ENCODE measurements around the gene ZNF329.
"Not testable (repeated sequence)": the region's sequence is repeated elsewhere in the genome, so short reads cannot be mapped to it uniquely, and the experiment has no call there.

The ZNF329 gene

DNA sequence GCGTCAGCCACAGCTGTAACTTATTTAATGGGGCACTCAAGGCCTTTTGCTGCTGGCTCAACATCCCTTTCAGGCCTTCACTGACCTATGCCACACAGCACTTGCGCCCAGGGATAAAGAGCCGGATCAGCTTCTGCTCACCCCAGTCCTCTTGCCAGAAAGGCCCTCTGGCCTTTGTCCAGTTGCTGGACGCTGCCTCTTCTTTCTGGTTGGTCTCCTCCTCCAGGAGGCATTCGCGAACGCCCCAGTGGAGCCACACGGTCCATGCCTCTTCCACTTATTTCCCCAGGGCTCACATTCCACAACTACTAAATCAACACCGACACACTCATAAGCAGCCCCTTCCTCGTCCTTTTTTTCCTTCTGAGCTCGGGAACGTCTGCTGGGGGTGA, 3.7 kb upstream of the ZNF329 start:
- Mint-ChIP-seq H3K27me3 (no peaks in the 10 kb centered on the region), H3K27ac (peak overlapping the region in 1 of 2 donors; percentile 77), H3K9me3 (peaks cover 0 to 2% of the 10 kb centered on the region in 2 donors), H3K4me3 (peak overlapping the region; percentile 78 to 83), H3K36me3 (ENCODE audit: insufficient read depth) (peaks cover 17% of the 10 kb centered on the region), H3K4me1 (ENCODE audit: low read depth in 2 of 2) (peaks cover 11 to 14% of the 10 kb centered on the region in 2 donors)
- ATAC-seq (replicated peaks) (no peak), DNase-seq (no peak)

DNA sequence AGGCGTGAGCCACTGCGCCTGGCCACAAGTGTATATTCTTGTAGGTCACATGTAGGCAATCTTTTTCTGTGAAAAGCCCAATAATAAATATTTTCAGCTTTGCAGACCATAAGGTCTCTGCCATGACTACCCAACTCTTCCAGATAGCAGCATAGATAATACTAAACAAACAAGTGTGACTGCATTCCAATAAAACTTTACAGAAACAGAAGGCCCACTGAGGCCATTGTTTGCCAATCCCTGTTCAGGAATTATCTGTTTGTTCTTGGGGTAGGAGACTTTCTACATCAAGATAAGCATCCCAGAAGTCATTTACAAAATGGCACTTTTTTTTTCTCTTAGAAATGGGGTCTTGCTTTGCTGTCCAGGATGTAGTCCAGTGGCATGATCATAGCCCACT, 2.8 kb upstream of the ZNF329 start:
- Mint-ChIP-seq H3K4me1 (ENCODE audit: low read depth in 2 of 2) (peaks cover 12 to 16% of the 10 kb centered on the region in 2 donors), H3K9me3 (peaks cover 0 to 2% of the 10 kb centered on the region in 2 donors), H3K27ac (no peak overlapping the region), H3K36me3 (ENCODE audit: insufficient read depth) (peaks cover 17% of the 10 kb centered on the region), H3K4me3 (peak overlapping the region; percentile 78 to 83), H3K27me3 (no peaks in the 10 kb centered on the region)
- no peak for DNase-seq
- no peak for ATAC-seq (replicated peaks)

DNA sequence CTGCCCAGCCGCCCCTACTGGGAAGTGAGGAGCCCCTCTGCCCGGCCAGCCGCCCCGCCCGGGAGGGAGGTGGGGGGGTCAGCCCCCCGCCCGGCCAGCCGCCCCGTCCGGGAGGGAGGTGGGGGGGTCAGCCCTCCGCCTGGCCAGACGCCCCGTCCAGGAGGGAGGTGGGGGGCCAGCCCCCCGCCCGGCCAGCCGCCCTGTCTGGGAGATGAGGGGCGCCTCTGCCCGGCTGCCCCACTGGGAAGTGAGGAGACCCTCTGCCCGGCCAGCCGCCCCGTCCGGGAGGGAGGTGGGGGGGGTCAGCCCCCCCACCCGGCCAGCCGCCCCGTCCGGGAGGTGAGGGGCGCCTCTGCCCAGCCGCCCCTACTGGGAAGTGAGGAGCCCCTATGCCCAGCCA, 3.1 kb downstream of the ZNF329 start:
- Mint-ChIP-seq H3K36me3 (ENCODE audit: insufficient read depth) (peaks cover 16% of the 10 kb centered on the region), H3K4me1 (ENCODE audit: low read depth in 2 of 2) (peaks cover 9 to 12% of the 10 kb centered on the region in 2 donors)
- H3K4me3 Mint-ChIP-seq; H3K27ac Mint-ChIP-seq; H3K9me3 Mint-ChIP-seq; DNase-seq; ATAC-seq (replicated peaks); H3K27me3 Mint-ChIP-seq: not testable (repeated sequence)

DNA sequence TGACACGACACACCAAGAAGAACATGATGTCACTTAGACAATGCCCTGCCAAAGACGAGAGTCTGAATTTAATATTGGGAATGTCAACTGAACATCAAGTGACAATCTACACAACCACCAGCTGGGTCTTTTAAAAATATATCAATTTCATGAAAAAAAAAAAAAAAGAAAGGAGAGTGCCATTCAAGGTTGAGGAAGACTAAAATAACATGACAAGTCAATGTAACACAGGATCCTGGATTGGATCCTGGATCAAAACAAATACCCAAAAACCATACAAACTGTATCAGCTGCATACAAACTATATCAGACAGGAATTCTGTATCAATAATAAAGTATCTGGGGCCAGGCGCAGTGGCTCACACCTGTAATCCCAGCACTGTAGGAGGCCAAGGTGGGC, 4.7 kb downstream of the ZNF329 start:
- Mint-ChIP-seq H3K9me3 (peaks cover 0 to 7% of the 10 kb centered on the region in 2 donors), H3K27ac (no peak overlapping the region), H3K4me1 (ENCODE audit: low read depth in 2 of 2) (peaks cover 9 to 12% of the 10 kb centered on the region in 2 donors), H3K27me3 (no peaks in the 10 kb centered on the region), H3K36me3 (ENCODE audit: insufficient read depth) (peaks cover 23% of the 10 kb centered on the region), H3K4me3 (peak overlapping the region in 1 of 2 donors; percentile 15)
- DNase-seq (no peak), ATAC-seq (replicated peaks) (no peak)

DNA sequence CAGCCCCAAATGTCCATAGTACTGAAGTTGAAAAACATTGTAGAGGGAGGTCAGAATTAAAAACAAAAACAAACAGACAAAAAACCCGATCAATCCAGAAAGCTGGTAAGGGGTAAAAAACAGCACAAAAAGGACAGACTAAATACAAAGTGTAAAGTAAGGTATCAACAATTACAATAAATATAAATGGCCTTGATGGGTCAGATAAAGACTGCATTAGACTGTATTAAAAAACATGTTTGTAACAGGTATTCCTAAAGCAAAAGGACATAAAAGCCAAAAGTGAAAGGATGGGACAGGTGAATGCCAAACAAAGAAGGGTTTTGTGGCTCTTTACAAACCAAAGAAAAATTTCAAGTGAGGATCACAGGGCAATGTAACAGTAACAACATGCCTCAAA, 16.3 kb downstream of the ZNF329 start:
- Mint-ChIP-seq H3K9me3 (peaks cover 12 to 16% of the 10 kb centered on the region in 2 donors), H3K36me3 (ENCODE audit: insufficient read depth) (peaks cover 68% of the 10 kb centered on the region), H3K27ac (no peak overlapping the region), H3K27me3 (no peaks in the 10 kb centered on the region), H3K4me1 (ENCODE audit: low read depth in 2 of 2) (no peaks in the 10 kb centered on the region), H3K4me3 (no peak overlapping the region)
- DNase-seq (no peak), ATAC-seq (replicated peaks) (no peak)

DNA sequence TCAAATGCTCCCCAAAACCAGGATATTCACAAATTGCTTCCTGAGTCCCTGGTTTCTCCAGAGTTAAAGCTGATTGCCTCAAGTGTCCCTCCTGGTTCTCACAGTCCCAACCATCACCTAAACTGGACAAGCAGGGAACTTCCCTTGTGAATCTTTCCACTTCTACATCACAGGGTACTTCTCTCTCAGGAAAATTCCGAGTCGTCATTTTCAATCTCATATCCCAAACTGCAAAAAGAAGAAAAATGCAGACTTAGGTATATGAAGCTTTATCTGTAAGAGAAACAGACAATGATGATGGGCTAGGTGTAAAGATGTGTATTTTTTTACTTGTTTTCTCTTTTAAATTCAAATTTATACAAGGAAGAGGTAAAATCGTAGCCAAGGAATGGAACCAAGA, 21.3 kb downstream of the ZNF329 start:
- Mint-ChIP-seq H3K4me1 (ENCODE audit: low read depth in 2 of 2) (no peaks in the 10 kb centered on the region), H3K36me3 (ENCODE audit: insufficient read depth) (peaks cover 45% of the 10 kb centered on the region), H3K4me3 (no peak overlapping the region), H3K27me3 (no peaks in the 10 kb centered on the region), H3K9me3 (peaks cover 17 to 22% of the 10 kb centered on the region in 2 donors), H3K27ac (no peak overlapping the region)
- DNase-seq: no peak
- no peak for ATAC-seq (replicated peaks)

DNA sequence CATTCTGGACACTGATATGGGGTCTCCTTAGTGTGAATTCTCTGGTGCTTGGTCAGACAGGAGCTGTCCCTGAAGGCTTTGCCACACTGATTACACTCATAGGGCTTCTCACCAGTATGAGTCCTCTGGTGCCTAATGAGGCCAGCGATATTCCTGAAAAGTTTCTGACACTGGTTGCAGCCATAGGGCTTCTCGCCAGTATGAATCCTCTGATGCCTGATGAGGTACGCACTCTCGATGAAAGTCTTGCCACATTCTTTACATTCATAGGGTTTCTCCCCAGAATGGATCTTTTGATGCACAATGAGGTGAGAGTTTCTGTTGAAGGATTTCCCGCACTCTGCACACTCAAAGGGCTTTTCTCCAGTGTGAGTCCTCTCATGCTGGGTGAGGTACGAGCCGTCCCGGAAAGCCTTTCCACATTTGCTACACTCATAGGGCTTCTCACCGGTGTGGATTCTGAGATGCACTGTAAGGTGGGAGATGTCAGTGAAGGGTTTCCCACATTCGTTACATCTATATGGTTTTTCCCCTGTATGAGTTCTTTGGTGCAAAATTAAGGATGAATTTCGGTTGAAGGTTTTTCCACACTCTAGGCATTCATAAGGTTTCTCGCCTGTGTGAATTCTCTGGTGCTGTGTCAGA, 22.4 kb downstream of the ZNF329 start:
- Mint-ChIP-seq H3K27me3 (no peaks in the 10 kb centered on the region), H3K9me3 (peaks cover 14 to 22% of the 10 kb centered on the region in 2 donors), H3K4me3 (no peak overlapping the region), H3K27ac (no peak overlapping the region), H3K36me3 (ENCODE audit: insufficient read depth) (peaks cover 39% of the 10 kb centered on the region), H3K4me1 (ENCODE audit: low read depth in 2 of 2) (no peaks in the 10 kb centered on the region)
- ATAC-seq (replicated peaks) (no peak), DNase-seq (no peak)

DNA sequence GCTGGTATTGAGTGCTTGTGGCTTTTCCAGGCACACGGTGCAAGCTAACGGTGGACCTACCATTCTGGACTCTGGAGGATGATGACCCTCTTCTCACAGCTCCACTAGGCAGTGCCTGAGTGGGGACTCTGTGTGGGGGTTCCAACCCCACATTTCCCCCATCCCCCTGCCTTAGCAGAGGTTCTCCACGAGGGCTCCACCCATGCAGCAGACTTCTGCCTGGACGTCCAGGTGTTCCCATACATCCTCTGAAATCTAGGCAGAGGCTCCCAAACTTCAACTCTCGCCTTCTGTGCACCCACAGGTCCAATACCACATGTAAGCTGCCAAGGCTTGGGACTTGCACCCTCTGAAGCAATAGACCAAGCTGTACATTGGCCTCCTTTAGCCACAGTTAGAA, 27.2 kb downstream of the ZNF329 start:
- DNase-seq (no peak), ATAC-seq (replicated peaks) (no peak)
- Mint-ChIP-seq H3K36me3 (ENCODE audit: insufficient read depth) (no peaks in the 10 kb centered on the region), H3K4me1 (ENCODE audit: low read depth in 2 of 2) (no peaks in the 10 kb centered on the region), H3K4me3 (no peak overlapping the region), H3K27me3 (no peaks in the 10 kb centered on the region), H3K9me3 (peaks cover 18 to 32% of the 10 kb centered on the region in 2 donors), H3K27ac (no peak overlapping the region)

DNA sequence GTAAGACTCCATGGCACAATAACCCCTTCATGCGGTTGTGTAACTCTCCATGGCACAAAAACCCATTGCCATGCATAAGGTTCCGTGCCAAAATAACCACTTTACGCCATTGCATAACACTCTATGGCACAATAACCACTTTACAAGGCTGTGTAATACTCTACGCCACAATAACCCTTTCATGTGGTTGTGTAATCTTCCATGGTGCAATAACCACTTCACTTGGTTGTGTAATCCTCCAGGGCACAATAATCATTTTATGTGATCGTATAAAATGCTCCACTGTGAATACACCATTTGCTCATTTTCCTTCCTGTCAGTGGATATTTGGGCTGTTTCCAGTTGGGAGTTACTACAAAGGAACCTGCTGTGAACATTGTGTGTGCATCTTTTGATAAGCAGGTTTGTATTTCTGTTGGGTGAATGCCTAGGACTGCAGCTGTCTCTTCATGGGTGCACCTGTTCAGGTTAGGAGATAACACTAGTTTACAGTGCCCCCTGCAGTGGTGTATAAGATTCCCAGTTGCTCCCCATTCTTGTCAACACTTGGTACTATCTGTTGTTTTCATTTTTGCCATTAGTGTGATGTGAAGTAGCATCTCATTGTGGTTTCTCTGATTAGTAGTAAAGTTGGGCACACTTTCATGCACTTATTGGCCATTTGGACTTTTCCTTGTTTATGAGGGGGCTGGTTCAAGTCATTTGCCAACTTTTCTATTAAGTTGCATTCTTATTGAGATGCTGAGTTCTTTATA, 31.4 kb downstream of the ZNF329 start:
- ATAC-seq (replicated peaks) (no peak), DNase-seq (no peak)
- H3K9me3 Mint-ChIP-seq: peaks cover 15 to 36% of the 10 kb centered on the region in 2 donors
- H3K4me3 Mint-ChIP-seq: no peak overlapping the region
- H3K36me3 Mint-ChIP-seq (ENCODE audit: insufficient read depth): no peaks in the 10 kb centered on the region
- no peak overlapping the region for H3K27ac Mint-ChIP-seq
- H3K27me3 Mint-ChIP-seq: no peaks in the 10 kb centered on the region
- peaks cover 0 to 5% of the 10 kb centered on the region in 2 donors for H3K4me1 Mint-ChIP-seq (ENCODE audit: low read depth in 2 of 2)

DNA sequence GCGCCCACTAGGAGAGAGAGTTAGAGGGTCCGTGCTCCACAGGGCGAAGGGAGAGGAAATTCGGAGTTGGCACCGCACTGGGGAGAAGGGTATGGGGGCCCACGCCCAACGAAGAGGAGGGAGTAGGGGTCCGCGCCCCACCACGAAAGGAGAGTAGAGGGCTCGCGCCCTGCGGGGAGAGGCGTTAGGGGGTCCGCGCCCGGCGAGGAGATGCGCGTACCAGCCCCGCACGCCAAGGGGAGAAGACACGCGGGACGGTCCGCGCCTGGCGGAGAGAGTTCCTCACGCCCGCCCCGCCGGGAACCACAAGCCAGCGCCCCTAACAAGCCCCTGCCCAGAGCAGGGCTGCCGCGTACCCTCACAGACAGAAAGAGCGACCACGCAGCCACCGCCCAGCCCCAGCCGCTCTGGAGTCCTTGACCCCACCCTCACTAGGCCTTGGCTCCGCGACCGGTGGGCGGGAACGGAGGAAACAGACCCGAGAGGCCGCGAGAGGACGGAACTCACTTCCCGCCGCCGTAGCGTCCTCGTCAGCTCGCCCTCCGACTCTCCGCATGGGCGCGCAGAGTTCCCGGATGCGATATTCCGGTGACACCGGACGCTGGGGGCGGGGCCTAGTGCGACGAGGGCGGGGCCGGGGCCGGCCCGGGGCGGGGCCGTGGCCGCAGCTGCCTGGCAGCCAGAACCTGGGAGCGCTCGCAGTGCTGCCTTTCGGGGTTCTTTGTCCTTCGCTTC, 32.6 kb downstream of the ZNF329 start:
- ATAC-seq (replicated peaks) (no peak), DNase-seq (no peak)
- H3K4me1 Mint-ChIP-seq (ENCODE audit: low read depth in 2 of 2): peaks cover 0 to 5% of the 10 kb centered on the region in 2 donors
- no peak overlapping the region for H3K27ac Mint-ChIP-seq
- no peaks in the 10 kb centered on the region for H3K36me3 Mint-ChIP-seq (ENCODE audit: insufficient read depth)
- H3K27me3 Mint-ChIP-seq: no peaks in the 10 kb centered on the region
- H3K4me3 Mint-ChIP-seq: no peak overlapping the region
- H3K9me3 Mint-ChIP-seq: peaks cover 15 to 34% of the 10 kb centered on the region in 2 donors

DNA sequence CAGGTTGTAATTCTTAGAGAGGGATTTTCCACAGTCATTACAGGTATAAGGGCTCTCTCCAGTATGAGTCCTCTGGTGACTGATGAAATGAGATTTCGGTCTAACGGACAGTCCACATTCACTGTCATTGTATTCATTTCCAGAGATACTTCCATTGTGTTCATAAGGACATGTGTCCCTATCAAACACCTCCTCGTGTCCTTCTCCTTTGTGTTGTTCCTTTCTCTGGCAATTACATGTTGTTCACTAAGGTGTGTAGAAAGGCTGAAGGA, 42.1 kb downstream of the ZNF329 start:
- no peaks in the 10 kb centered on the region for H3K27me3 Mint-ChIP-seq
- no peak overlapping the region for H3K4me3 Mint-ChIP-seq
- no peak overlapping the region for H3K27ac Mint-ChIP-seq
- ATAC-seq (replicated peaks): no peak
- DNase-seq: no peak
- H3K4me1 Mint-ChIP-seq (ENCODE audit: low read depth in 2 of 2): no peaks in the 10 kb centered on the region
- no peaks in the 10 kb centered on the region for H3K36me3 Mint-ChIP-seq (ENCODE audit: insufficient read depth)
- peaks cover 9 to 16% of the 10 kb centered on the region in 2 donors for H3K9me3 Mint-ChIP-seq

DNA sequence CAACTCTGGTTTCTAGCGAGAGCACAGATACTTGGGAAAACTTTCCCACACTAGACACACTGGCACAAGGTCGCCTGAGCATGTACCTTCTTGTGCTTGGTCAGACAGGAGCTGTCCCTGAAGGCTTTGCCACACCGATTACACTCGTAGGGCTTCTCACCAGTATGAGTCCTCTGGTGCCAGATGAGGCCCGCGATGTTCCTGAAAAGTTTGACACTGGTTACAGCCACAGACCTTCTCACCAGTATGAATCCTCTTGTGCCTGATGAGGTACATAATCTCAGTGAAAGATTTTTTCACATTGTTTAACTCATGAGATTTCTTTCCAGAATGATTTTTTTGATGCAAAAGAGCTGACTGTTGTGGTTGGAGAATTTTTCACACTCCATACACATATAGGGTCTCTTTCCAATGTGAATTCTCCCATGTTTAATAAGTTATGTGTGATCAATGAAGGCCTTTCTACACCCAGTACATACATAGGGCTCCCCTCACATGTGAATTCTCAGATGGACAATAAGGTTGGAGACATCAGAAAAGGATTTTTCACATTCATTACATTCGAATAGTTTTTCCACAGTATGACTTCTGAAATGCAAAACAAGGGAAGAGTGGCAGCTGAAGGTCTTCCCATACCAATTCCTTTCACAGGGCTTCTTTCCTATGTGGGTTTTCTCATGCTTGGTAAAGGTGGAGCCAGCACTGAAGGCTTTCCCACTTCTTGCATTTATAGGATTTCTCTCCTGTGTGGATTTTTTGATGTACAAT, 42.6 kb downstream of the ZNF329 start:
- Mint-ChIP-seq H3K27me3 (no peaks in the 10 kb centered on the region), H3K9me3 (peaks cover 9 to 16% of the 10 kb centered on the region in 2 donors), H3K4me3 (no peak overlapping the region), H3K36me3 (ENCODE audit: insufficient read depth) (no peaks in the 10 kb centered on the region), H3K27ac (no peak overlapping the region), H3K4me1 (ENCODE audit: low read depth in 2 of 2) (no peaks in the 10 kb centered on the region)
- no peak for DNase-seq
- ATAC-seq (replicated peaks): no peak

DNA sequence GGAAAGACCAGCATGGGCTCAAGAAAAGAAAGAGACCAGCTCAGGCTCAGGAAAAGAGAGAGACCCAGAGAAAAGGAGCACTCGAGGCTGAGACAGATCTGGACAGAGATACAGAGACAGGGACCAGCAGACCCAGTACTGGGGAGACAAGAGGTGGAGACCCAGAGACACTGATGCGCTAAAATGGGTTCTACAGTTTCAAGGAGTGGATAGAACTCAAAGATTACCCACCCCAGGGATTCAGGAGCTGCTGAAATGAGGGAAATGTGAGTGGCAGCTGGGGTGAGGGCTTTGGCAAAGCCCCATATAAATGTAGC, 51.9 kb downstream of the ZNF329 start:
- Mint-ChIP-seq H3K36me3 (ENCODE audit: insufficient read depth) (peaks cover 33% of the 10 kb centered on the region), H3K4me1 (ENCODE audit: low read depth in 2 of 2) (peaks cover 10 to 17% of the 10 kb centered on the region in 2 donors), H3K4me3 (peak overlapping the region; percentile 84 to 89), H3K9me3 (peaks cover 6 to 9% of the 10 kb centered on the region in 2 donors), H3K27ac (peak overlapping the region; percentile 99 to 100), H3K27me3 (no peaks in the 10 kb centered on the region)
- no peak for ATAC-seq (replicated peaks)
- no peak for DNase-seq
